Measurements from ENCODE around the gene ZNF845.
"Not testable (repeated sequence)": the region's sequence is repeated elsewhere in the genome, so short reads cannot be mapped to it uniquely, and the experiment has no call there.

ZNF845 gene

DNA sequence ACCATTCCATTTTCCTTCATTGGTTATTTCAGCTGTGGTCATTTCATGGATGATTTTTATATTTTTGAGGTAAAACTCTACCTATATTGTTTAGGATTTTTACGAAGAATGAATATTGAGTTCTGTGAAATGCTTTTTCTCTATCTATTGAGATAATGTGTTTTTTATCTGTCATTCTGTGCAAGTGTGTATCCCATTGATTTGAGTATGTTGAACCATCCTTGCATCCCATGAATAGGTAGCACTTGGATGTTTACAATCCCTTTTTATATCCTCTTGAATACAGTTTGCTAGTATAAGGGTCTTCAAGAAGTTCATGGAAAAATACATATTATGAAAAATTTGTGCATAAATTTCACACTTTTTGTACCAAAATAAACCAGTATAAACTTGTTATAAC, 22.2 kb downstream of the ZNF845 start:
- no peak overlapping the region for H3K4me3 Mint-ChIP-seq
- no peak overlapping the region for H3K27ac Mint-ChIP-seq
- peaks cover 0 to 2% of the 10 kb centered on the region in 2 donors for H3K4me1 Mint-ChIP-seq (ENCODE audit: low read depth in 2 of 2)
- H3K27me3 Mint-ChIP-seq = no peaks in the 10 kb centered on the region
- DNase-seq (no peak), ATAC-seq (replicated peaks) (no peak)
- peaks cover 8% of the 10 kb centered on the region for H3K36me3 Mint-ChIP-seq (ENCODE audit: insufficient read depth)
- peaks cover 6 to 17% of the 10 kb centered on the region in 2 donors for H3K9me3 Mint-ChIP-seq

GRCh38 chr19:53357821-53358581, 24.5 kb downstream of the ZNF845 start:
- Mint-ChIP-seq H3K4me1 (ENCODE audit: low read depth in 2 of 2) (peaks cover 0 to 2% of the 10 kb centered on the region in 2 donors), H3K36me3 (ENCODE audit: insufficient read depth) (peaks cover 3% of the 10 kb centered on the region)
- no peak for ATAC-seq (replicated peaks)

GRCh38 chr19:53360056-53360455, 26.5 kb downstream of the ZNF845 start:
- not testable (repeated sequence) for H3K4me3 Mint-ChIP-seq, H3K27ac Mint-ChIP-seq

More at GRCh38 chr19:53357821-53358581, 24.5 kb downstream of the ZNF845 start:
- H3K4me3 Mint-ChIP-seq = no peak overlapping the region
- no peak for DNase-seq
- H3K27me3 Mint-ChIP-seq = no peaks in the 10 kb centered on the region
- H3K27ac Mint-ChIP-seq = no peak overlapping the region
- peaks cover 4 to 8% of the 10 kb centered on the region in 2 donors for H3K9me3 Mint-ChIP-seq

DNA sequence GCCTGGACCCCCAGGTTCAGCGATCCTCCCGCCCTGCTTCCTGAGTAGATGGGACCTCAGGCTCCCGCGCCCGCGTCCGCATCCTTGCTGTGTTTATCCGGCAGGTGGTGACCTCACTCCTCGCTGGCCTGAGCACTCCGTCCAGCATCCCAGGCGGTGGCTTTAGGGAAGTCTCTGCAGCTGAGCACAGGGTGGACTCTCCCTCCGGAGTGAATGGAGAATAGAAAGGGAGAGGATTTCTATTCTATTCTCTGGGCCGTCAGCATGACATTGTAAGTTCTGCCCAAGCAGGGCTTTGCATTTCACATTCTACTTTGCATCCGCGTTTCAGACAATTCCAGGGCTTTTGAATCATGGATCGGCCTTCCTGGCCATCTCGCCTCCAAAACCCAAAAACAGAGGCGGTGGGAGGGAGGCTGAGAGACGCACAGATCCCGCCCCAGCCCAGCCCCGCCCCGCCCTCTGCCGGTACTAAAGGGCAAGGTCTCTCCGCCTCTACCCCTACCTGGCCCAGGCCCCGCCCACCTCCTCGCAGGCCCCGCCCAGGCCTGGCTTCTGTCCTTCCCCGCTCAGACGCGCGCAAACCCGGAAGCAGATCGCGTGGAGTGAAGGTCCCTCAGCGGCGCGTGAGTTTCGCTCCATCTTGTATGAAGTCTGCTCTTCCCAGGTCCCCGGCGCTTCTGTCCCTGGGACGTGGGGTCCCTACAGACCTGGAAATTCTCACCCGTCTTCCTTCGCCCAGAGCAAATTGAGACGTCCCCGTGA, 31.8 kb downstream of the ZNF845 start, which contains the start of gene ZNF525:
Gene ZNF525, plus strand, starts transcription at position 572 of the 765 bp plus-strand sequence. CDS start 6,577 bp downstream, outside the sequence.
- peak; percentile 99 for ATAC-seq (replicated peaks)
- peak within 1 kb of the TSS; percentile 95 to 96 for H3K4me3 Mint-ChIP-seq
- peak; percentile 97 to 98 (median 98) for DNase-seq
- H3K4me1 Mint-ChIP-seq (ENCODE audit: low read depth in 2 of 2) = peaks cover 13 to 28% of the 10 kb centered on the region in 2 donors
- H3K36me3 Mint-ChIP-seq (ENCODE audit: insufficient read depth) = peaks cover 9% of the 10 kb centered on the region
- H3K27ac Mint-ChIP-seq = peak within 1 kb of the TSS; percentile 91 to 96
- no peaks in the 10 kb centered on the region for H3K27me3 Mint-ChIP-seq
- no peaks in the 10 kb centered on the region for H3K9me3 Mint-ChIP-seq

More at GRCh38 chr19:53360056-53360455, 26.5 kb downstream of the ZNF845 start:
- H3K9me3 Mint-ChIP-seq; DNase-seq; ATAC-seq (replicated peaks); H3K36me3 Mint-ChIP-seq (ENCODE audit: insufficient read depth); H3K4me1 Mint-ChIP-seq (ENCODE audit: low read depth in 2 of 2); H3K27me3 Mint-ChIP-seq: not testable (repeated sequence)

DNA sequence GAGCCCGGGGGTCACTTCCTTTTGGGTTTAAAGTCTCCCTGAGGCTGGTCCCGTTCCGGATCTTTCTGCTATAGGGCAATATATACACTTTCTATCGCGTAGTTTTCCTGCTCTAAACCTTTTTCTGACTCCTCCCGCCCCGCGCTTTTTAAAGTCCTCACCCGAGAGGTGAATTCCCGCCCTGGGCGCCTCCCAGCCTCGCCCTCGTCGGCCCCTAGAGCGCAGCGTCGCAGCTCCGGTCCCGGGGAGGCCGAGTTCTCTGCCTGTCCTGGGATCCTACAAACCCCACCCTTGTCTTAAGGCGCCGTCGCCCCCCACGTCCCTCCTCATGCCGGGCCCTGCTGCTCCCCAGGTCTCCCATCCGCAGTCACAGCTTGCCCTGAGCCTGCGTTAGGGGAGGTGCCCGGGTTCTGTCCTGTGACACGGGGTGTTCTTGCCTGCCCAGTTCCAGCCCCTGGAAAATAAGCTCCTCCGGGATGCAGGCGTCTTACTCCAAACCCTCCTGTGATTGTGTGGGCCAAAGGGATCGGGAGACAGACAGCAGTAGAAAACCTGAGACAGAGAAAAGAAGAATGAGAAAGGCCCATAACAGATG, 32.4 kb downstream of the ZNF845 start:
- DNase-seq = peak in 1 of 3 experiments; percentile 24
- no peaks in the 10 kb centered on the region for H3K27me3 Mint-ChIP-seq

DNA sequence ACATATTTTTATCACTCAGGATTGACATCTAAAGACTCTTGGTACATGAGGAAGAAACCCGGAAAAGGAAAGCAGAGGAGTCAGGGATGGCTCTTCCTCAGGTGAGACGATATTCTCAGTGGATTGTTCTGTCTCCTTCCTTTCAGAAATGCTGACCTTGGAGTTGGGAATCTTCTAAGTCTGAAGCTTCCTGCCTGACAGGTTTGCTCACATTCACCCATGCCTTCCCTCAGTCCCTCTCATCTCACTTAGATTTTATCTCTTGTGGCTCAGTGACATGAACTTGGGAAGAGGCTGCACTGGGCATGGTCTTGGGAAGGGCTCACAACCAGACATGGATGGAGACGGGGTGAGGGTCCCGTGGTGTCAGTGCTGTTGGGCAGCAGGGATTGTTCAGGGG, 38.6 kb downstream of the ZNF845 start:
- no peak overlapping the region for H3K4me3 Mint-ChIP-seq
- no peak for ATAC-seq (replicated peaks)
- peaks cover 50% of the 10 kb centered on the region for H3K36me3 Mint-ChIP-seq (ENCODE audit: insufficient read depth)
- no peak overlapping the region for H3K27ac Mint-ChIP-seq
- no peak for DNase-seq
- no peaks in the 10 kb centered on the region for H3K27me3 Mint-ChIP-seq
- peaks cover 8 to 19% of the 10 kb centered on the region in 2 donors for H3K4me1 Mint-ChIP-seq (ENCODE audit: low read depth in 2 of 2)
- H3K9me3 Mint-ChIP-seq = peaks cover 3 to 6% of the 10 kb centered on the region in 2 donors

More for the DNA sequence above, 32.4 kb downstream of the ZNF845 start:
- ATAC-seq (replicated peaks) = peak; percentile 37
- H3K27ac Mint-ChIP-seq = peak overlapping the region; percentile 91 to 96
- peaks cover 13 to 32% of the 10 kb centered on the region in 2 donors for H3K4me1 Mint-ChIP-seq (ENCODE audit: low read depth in 2 of 2)
- H3K9me3 Mint-ChIP-seq = no peaks in the 10 kb centered on the region
- peaks cover 9% of the 10 kb centered on the region for H3K36me3 Mint-ChIP-seq (ENCODE audit: insufficient read depth)
- H3K4me3 Mint-ChIP-seq = peak overlapping the region; percentile 95 to 96

DNA sequence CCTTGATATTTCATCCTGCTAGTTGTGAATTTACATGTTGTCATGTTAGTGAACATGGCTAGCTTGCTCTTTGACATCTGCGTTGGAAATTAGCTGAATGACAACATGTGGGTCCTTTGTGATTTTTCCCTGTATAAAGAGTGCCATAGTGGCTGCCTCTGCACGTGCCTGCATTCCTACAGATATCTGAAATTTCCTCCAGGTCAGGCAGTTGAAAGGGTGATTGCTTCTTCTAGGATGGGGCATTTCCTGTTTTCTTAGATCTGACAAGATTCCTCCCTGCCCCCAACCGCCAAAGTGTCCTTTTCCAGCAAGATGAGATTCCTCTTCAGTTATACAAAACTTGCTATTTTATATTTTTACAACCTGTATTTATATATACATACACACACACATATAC, 40.7 kb downstream of the ZNF845 start:
- Mint-ChIP-seq H3K36me3 (ENCODE audit: insufficient read depth) (peaks cover 68% of the 10 kb centered on the region), H3K27me3 (no peaks in the 10 kb centered on the region), H3K9me3 (peaks cover 3 to 6% of the 10 kb centered on the region in 2 donors), H3K4me1 (ENCODE audit: low read depth in 2 of 2) (peaks cover 2 to 7% of the 10 kb centered on the region in 2 donors), H3K4me3 (no peak overlapping the region), H3K27ac (no peak overlapping the region)
- no peak for ATAC-seq (replicated peaks)
- DNase-seq = no peak

DNA sequence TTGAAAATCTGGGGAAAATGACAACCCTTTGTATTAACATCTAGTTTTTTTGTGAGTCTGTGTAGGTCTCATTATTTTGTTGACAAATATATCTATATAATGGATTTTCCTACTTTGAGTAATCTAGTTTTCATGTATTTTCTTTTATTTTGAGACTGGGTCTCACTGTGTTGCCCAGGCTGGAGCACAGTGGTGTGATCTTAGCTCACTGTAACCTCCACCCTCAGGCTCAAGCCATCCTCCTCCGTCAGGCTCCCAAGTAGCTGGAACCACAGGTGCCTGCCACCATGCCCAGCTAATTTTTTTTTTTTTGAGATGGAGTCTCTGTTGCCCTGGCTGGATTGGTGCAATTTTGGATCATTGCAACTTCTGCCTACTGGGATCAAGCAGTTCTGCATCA, 41.2 kb downstream of the ZNF845 start:
- Mint-ChIP-seq H3K27me3 (no peaks in the 10 kb centered on the region), H3K4me3 (no peak overlapping the region), H3K9me3 (peaks cover 3 to 6% of the 10 kb centered on the region in 2 donors), H3K4me1 (ENCODE audit: low read depth in 2 of 2) (peaks cover 2 to 7% of the 10 kb centered on the region in 2 donors), H3K27ac (no peak overlapping the region), H3K36me3 (ENCODE audit: insufficient read depth) (peaks cover 73% of the 10 kb centered on the region)
- DNase-seq (no peak), ATAC-seq (replicated peaks) (no peak)

- Mint-ChIP-seq H3K36me3 (ENCODE audit: insufficient read depth) (peaks cover 57% of the 10 kb centered on the region), H3K4me3 (no peak overlapping the region), H3K27me3 (no peaks in the 10 kb centered on the region), H3K9me3 (peaks cover 17 to 21% of the 10 kb centered on the region in 2 donors), H3K27ac (no peak overlapping the region), H3K4me1 (ENCODE audit: low read depth in 2 of 2) (peaks cover 0 to 2% of the 10 kb centered on the region in 2 donors)
- no peak for DNase-seq
- no peak for ATAC-seq (replicated peaks)
Measured at GRCh38 chr19:53381376-53381775, 47.8 kb downstream of the ZNF845 start.

GRCh38 chr19:53388168-53388567, 54.6 kb downstream of the ZNF845 start:
- Mint-ChIP-seq H3K36me3 (ENCODE audit: insufficient read depth) (peaks cover 3% of the 10 kb centered on the region), H3K4me1 (ENCODE audit: low read depth in 2 of 2) (no peaks in the 10 kb centered on the region), H3K27me3 (no peaks in the 10 kb centered on the region), H3K9me3 (peaks cover 10 to 22% of the 10 kb centered on the region in 2 donors), H3K27ac (no peak overlapping the region), H3K4me3 (no peak overlapping the region)
- ATAC-seq (replicated peaks) = no peak
- DNase-seq = no peak

DNA sequence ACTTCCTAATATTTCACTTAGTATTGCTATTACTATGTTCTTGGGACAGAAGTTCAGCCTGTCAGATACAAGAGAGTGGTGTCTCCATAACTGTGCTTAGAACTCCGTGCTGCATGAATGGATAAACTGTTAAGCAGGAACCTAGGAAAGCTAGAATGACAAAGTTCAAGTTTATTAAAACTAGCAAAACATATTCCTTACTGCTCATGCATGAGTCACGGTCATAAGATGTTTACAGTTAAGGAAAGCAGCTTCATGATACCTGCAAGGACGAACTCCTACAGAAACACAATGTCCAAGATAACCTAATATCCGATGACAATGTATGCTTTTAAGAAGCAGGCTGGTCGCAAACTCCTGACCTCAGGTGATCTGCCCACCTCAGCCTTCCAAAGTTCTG, 55.4 kb downstream of the ZNF845 start:
- peaks cover 6% of the 10 kb centered on the region for H3K36me3 Mint-ChIP-seq (ENCODE audit: insufficient read depth)
- H3K4me3 Mint-ChIP-seq = no peak overlapping the region
- peaks cover 9 to 20% of the 10 kb centered on the region in 2 donors for H3K9me3 Mint-ChIP-seq
- ATAC-seq (replicated peaks) (no peak), DNase-seq (no peak)
- H3K27ac Mint-ChIP-seq = no peak overlapping the region
- H3K27me3 Mint-ChIP-seq = no peaks in the 10 kb centered on the region
- peaks cover 0 to 2% of the 10 kb centered on the region in 2 donors for H3K4me1 Mint-ChIP-seq (ENCODE audit: low read depth in 2 of 2)

GRCh38 chr19:53389571-53389970, 56.0 kb downstream of the ZNF845 start:
- ATAC-seq (replicated peaks) = no peak
- no peak for DNase-seq
- H3K27ac Mint-ChIP-seq = peak overlapping the region in 1 of 2 donors; percentile 15
- H3K36me3 Mint-ChIP-seq (ENCODE audit: insufficient read depth) = peaks cover 7% of the 10 kb centered on the region
- H3K4me3 Mint-ChIP-seq = no peak overlapping the region
- peaks cover 1 to 3% of the 10 kb centered on the region in 2 donors for H3K4me1 Mint-ChIP-seq (ENCODE audit: low read depth in 2 of 2)
- H3K27me3 Mint-ChIP-seq = no peaks in the 10 kb centered on the region
- H3K9me3 Mint-ChIP-seq = peaks cover 8 to 18% of the 10 kb centered on the region in 2 donors

DNA sequence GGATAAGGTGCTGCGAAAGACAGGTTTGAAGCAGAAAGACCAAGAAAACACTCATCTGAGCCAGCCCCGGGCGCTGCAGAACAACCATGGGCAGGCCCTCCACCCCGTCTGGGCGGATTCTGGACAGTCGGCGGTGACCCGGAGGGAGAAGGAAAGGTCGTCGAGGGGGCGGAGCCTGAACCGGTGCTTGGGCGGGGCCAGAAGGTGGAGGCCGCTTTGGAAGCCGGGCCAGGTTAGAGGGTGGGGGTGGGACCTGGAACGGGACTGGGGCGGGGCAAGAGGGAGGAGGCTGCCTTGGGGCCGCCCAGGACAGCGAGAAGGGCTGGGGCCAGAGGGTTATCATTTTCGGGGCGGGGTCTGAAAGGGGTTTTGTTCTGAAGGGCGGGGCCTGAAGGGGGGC, 56.4 kb downstream of the ZNF845 start:
- Mint-ChIP-seq H3K4me1 (ENCODE audit: low read depth in 2 of 2) (peaks cover 4 to 5% of the 10 kb centered on the region in 2 donors), H3K27ac (no peak overlapping the region), H3K4me3 (no peak overlapping the region), H3K36me3 (ENCODE audit: insufficient read depth) (peaks cover 9% of the 10 kb centered on the region), H3K27me3 (no peaks in the 10 kb centered on the region), H3K9me3 (peaks cover 7 to 14% of the 10 kb centered on the region in 2 donors)
- no peak for DNase-seq
- no peak for ATAC-seq (replicated peaks)
